ENCODE data around the gene CC2D2A.

DNA sequence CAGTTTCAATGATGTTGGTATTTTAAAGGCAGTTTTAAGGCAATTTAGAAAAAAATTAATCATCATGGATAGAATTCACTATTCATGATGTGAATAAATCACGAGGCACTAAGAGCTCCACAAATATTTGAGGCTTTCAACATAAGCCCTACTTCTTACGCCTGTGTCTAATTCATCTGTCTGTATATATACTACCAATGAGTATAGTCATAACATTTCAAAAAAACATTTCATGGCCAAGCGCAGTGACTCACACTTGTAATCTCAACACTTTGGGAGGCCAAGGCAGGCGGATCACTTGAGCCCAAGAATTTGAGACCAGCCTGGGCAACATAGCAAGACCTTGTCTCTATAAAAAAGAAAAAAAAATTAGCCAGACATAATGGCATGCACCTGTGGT is 129.0 kb downstream of the CC2D2A start:
- TF ChIP-seq, protein P1, sequence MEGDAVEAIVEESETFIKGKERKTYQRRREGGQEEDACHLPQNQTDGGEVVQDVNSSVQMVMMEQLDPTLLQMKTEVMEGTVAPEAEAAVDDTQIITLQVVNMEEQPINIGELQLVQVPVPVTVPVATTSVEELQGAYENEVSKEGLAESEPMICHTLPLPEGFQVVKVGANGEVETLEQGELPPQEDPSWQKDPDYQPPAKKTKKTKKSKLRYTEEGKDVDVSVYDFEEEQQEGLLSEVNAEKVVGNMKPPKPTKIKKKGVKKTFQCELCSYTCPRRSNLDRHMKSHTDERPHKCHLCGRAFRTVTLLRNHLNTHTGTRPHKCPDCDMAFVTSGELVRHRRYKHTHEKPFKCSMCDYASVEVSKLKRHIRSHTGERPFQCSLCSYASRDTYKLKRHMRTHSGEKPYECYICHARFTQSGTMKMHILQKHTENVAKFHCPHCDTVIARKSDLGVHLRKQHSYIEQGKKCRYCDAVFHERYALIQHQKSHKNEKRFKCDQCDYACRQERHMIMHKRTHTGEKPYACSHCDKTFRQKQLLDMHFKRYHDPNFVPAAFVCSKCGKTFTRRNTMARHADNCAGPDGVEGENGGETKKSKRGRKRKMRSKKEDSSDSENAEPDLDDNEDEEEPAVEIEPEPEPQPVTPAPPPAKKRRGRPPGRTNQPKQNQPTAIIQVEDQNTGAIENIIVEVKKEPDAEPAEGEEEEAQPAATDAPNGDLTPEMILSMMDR (IDR thresholded peaks at IDR 0.05), result no peak
- no peak for TF ChIP-seq EP300 (IDR thresholded peaks at IDR 0.05)
